Sigmoid colon (tissue), 7 donors: Measurements from ENCODE around the gene PTBP1. TPM values are rescaled to one million over a fixed set of nuclear protein-coding genes. Genes with fewer than 3 reads are reported as not detected.

Source experiments
- DNase-seq: peaks from one replicate; pipeline ENCODE4 v3.0.0-alpha.2; 2019
- H3K27ac ChIP-seq, 4 donors: fragments of 200-600 bp; sonication (generic); one replicate each; pipeline ENCODE4 v1.5.1; 2016 to 2019; ENCODE audit warnings: mild to moderate bottlenecking in 1 of 4
- H3K27me3 ChIP-seq, 3 donors: fragments of 200-600 bp; sonication (generic); one replicate each; pipeline ENCODE4 v1.5.1; 2019; ENCODE audit warnings: mild to moderate bottlenecking in 1 of 3
- H3K36me3 ChIP-seq, 4 donors: fragments of 200-600 bp; sonication (generic); one replicate each; pipeline ENCODE4 v1.5.1; 2016 to 2019
- H3K4me1 ChIP-seq, 4 donors: fragments of 200-600 bp; sonication (generic); one replicate each; pipeline ENCODE4 v1.5.1; 2017 to 2019
- H3K4me3 ChIP-seq, 4 donors: fragments of 200-600 bp; sonication (generic); one replicate each; pipeline ENCODE4 v1.5.1; 2017 to 2019; ENCODE audit warnings: mild to moderate bottlenecking in 2 of 4, moderate library complexity in 1 of 4
- H3K9me3 ChIP-seq, 4 donors: fragments of 200-600 bp in 3 of 4; sonication (generic) in 3 of 4; one replicate each; pipeline versions ENCODE4 v1.5.1 to v1.6.1; 2013 to 2019
- CTCF ChIP-seq, 4 experiments: fragments of 450-650 bp in 3 of 4; fragments of 200-600 bp in 1 of 4; IDR thresholded peaks; one replicate each; pipeline ENCODE4 v1.5.1; 2016 to 2019; ENCODE audit warnings: antibody characterized with exemption in 4 of 4, mild to moderate bottlenecking in 3 of 4, moderate library complexity in 2 of 4
- EP300 ChIP-seq, 4 donors: sonication (generic); formaldehyde crosslinking; IDR thresholded peaks; one replicate each; pipeline ENCODE4 v1.6.1; 2017; ENCODE audit warnings: antibody characterized with exemption in 4 of 4
- POLR2A ChIP-seq, 2 donors: fragments of 450-650 bp; IDR thresholded peaks; one replicate each; pipeline ENCODE4 v1.6.1; 2016; ENCODE audit warnings: antibody characterized with exemption in 2 of 2, mild to moderate bottlenecking in 2 of 2, moderate library complexity in 2 of 2
- POLR2AphosphoS5 ChIP-seq, 4 donors: sonication (generic); formaldehyde crosslinking; IDR thresholded peaks; one replicate each; pipeline ENCODE4 v1.6.1; 2017; ENCODE audit warnings: antibody characterized with exemption in 4 of 4
- WGBS, 2 donors: extraction: QIAGEN DNeasy Blood & Tissue Kit; methylation state at CpG; one replicate each; pipeline ENCODE4 v1.1.7; 2013; 5-methylcytosine and 5-hydroxymethylcytosine counted together
- intact Hi-C: fragments of 100-400 bp; cut with DNase I; formaldehyde crosslinking; loops from one replicate; pipeline ENCODE4 v1.15.1; 2023
- polyA plus RNA-seq, 3 donors: library from polyadenylated mRNA; stranded (reverse); fragments of 200-250 nt; gene quantifications; one replicate each; pipeline ENCODE4 v1.2.3, GENCODE V29; 2013
- total RNA-seq, 4 donors: library from RNA; depleted of rRNA; stranded (reverse); fragments of >200 nt; gene quantifications; one replicate each; pipeline ENCODE4 v1.1.0, GENCODE V29; 2016
- donor health status: healthy with polysubstance abuse.
- donor health status: Bipolar disorder and iron deficiency.
- donor health status: healthy.

The PTBP1 gene
- total and polyA plus RNA-seq, 7 donors = 53.8 to 154 (median 78.7) TPM

- H3K4me3 ChIP-seq = no peak overlapping the region
- peaks cover 0 to 5% (median 0%) of the 10 kb centered on the region in 4 donors for H3K4me1 ChIP-seq
- 43 to 64% methylated on average over 30 of the region's 30 CpGs for WGBS, 2 donors
- peaks cover 0 to 16% (median 0%) of the 10 kb centered on the region in 3 donors for H3K27me3 ChIP-seq
- no peak for TF ChIP-seq POLR2AphosphoS5 (IDR thresholded peaks at IDR 0.05)
- no peak for TF ChIP-seq POLR2A (IDR thresholded peaks at IDR 0.05)
- no peak for TF ChIP-seq EP300 (IDR thresholded peaks at IDR 0.05)
- TF ChIP-seq CTCF (IDR thresholded peaks at IDR 0.05) = no peak
- H3K27ac ChIP-seq = peak overlapping the region in 1 of 4 donors; percentile 49
- intact Hi-C loops = no loop called here
- H3K9me3 ChIP-seq = no peaks in the 10 kb centered on the region
- DNase-seq = no peak
- no peaks in the 10 kb centered on the region for H3K36me3 ChIP-seq
These were observed 14.2 kb upstream of the PTBP1 start for GRCh38 chr19:782878-783668.

GRCh38 chr19:784541-784940 lies 12.7 kb upstream of the PTBP1 start:
- no peak for DNase-seq
- intact Hi-C loops = no loop called here
- H3K27ac ChIP-seq = no peak overlapping the region
- 77 to 89% methylated on average over 13 of the region's 13 CpGs for WGBS, 2 donors
- H3K4me3 ChIP-seq = no peak overlapping the region
- no peak for TF ChIP-seq CTCF (IDR thresholded peaks at IDR 0.05)
- H3K36me3 ChIP-seq = no peaks in the 10 kb centered on the region
- peaks cover 0 to 11% (median 3%) of the 10 kb centered on the region in 4 donors for H3K4me1 ChIP-seq
- no peaks in the 10 kb centered on the region for H3K9me3 ChIP-seq
- H3K27me3 ChIP-seq = peaks cover 0 to 8% (median 0%) of the 10 kb centered on the region in 3 donors

- H3K9me3 ChIP-seq = no peaks in the 10 kb centered on the region
- no peaks in the 10 kb centered on the region for H3K27me3 ChIP-seq
- no peak for TF ChIP-seq EP300 (IDR thresholded peaks at IDR 0.05)
- no peak for DNase-seq
- WGBS, 2 donors = 90 to 91% methylated on average over 16 of the region's 16 CpGs
- no peak overlapping the region for H3K4me3 ChIP-seq
- intact Hi-C loops = no loop called here
- peaks cover 0 to 11% (median 1%) of the 10 kb centered on the region in 4 donors for H3K4me1 ChIP-seq
- H3K36me3 ChIP-seq = no peaks in the 10 kb centered on the region
- no peak overlapping the region for H3K27ac ChIP-seq
These were observed 9.7 kb upstream of the PTBP1 start for GRCh38 chr19:787536-787935.

GRCh38 chr19:788686-788982 lies 8.6 kb upstream of the PTBP1 start:
- Histone ChIP-seq H3K27ac (peak overlapping the region; percentile 35 to 55 (median 42)), H3K9me3 (no peaks in the 10 kb centered on the region), H3K36me3 (no peaks in the 10 kb centered on the region), H3K4me3 (no peak overlapping the region), H3K4me1 (peaks cover 0 to 11% (median 0%) of the 10 kb centered on the region in 4 donors), H3K27me3 (no peaks in the 10 kb centered on the region)
- TF ChIP-seq EP300 (IDR thresholded peaks at IDR 0.05) = no peak
- no peak for TF ChIP-seq POLR2A (IDR thresholded peaks at IDR 0.05)
- no peak for TF ChIP-seq POLR2AphosphoS5 (IDR thresholded peaks at IDR 0.05)
- no peak for TF ChIP-seq CTCF (IDR thresholded peaks at IDR 0.05)
- WGBS, 2 donors = 74 to 78% methylated on average over 11 of the region's 11 CpGs
- intact Hi-C loops = no loop called here
- DNase-seq = no peak

- Histone ChIP-seq H3K27me3 (no peaks in the 10 kb centered on the region), H3K9me3 (no peaks in the 10 kb centered on the region), H3K4me1 (peaks cover 0 to 11% (median 0%) of the 10 kb centered on the region in 4 donors), H3K27ac (peak overlapping the region; percentile 35 to 55 (median 42)), H3K4me3 (no peak overlapping the region), H3K36me3 (no peaks in the 10 kb centered on the region)
- no peak for DNase-seq
- WGBS, 2 donors = 58 to 76% methylated on average over 33 of the region's 33 CpGs
- intact Hi-C loops = no loop called here
- TF ChIP-seq CTCF (IDR thresholded peaks at IDR 0.05) = no peak
These were observed 8.1 kb upstream of the PTBP1 start for GRCh38 chr19:788983-789700.
